Transverse colon (tissue), 3 donors: ENCODE data around the gene PPFIA1.

Experiments used
- EP300 ChIP-seq: sonication (generic); formaldehyde crosslinking; IDR thresholded peaks from one replicate; pipeline ENCODE4 v1.6.1; 2017; ENCODE audit warnings: antibody characterized with exemption, low read depth
- POLR2AphosphoS5 ChIP-seq, 3 donors: sonication (generic); formaldehyde crosslinking; IDR thresholded peaks; one replicate each; pipeline ENCODE4 v1.6.1; 2016; ENCODE audit warnings: antibody characterized with exemption in 3 of 3

GRCh38 chr11:70343636-70344035 is 73.1 kb downstream of the PPFIA1 start:
- TF ChIP-seq POLR2AphosphoS5 (IDR thresholded peaks at IDR 0.05) (no peak), EP300 (no peak)
